Esophagus squamous epithelium (tissue), 5 donors: ENCODE data around the gene ZFP14. TPM values are rescaled to one million over a fixed set of nuclear protein-coding genes. Genes with fewer than 3 reads are reported as not detected.

Source experiments
- DNase-seq: peaks from one replicate; lab custom pipeline; 2025; lab: John Stamatoyannopoulos, UW
- H3K27ac ChIP-seq, 4 donors: fragments of 200-600 bp; sonication (generic); one replicate each; pipeline ENCODE4 v1.5.1; 2016 to 2019; ENCODE audit warnings: mild to moderate bottlenecking in 1 of 4
- H3K27me3 ChIP-seq, 4 donors: fragments of 200-600 bp; sonication (generic); 1 replicate in 3 of 4; 2 replicates in 1 of 4; pipeline versions ENCODE4 v1.5.1 to v1.6.0; 2017 to 2021; ENCODE audit warnings: antibody characterized with exemption in 1 of 4
- H3K36me3 ChIP-seq, 3 donors: fragments of 200-600 bp; sonication (generic); one replicate each; pipeline ENCODE4 v1.5.1; 2016 to 2019
- H3K4me1 ChIP-seq, 3 donors: fragments of 200-600 bp; sonication (generic); one replicate each; pipeline ENCODE4 v1.5.1; 2017 to 2019
- H3K4me3 ChIP-seq, 4 donors: fragments of 200-600 bp; sonication (generic); 1 replicate in 3 of 4; 2 replicates in 1 of 4; pipeline ENCODE4 v1.5.1; 2016 to 2019; ENCODE audit warnings: mild to moderate bottlenecking in 2 of 4, moderate library complexity in 1 of 4
- H3K9me3 ChIP-seq, 3 donors: fragments of 200-600 bp; sonication (generic); one replicate each; pipeline ENCODE4 v1.5.1; 2016 to 2019
- POLR2A ChIP-seq, 4 donors: fragments of 450-650 bp; IDR thresholded peaks; one replicate each; pipeline ENCODE4 v1.6.1; 2017; ENCODE audit warnings: antibody characterized with exemption in 4 of 4, mild to moderate bottlenecking in 4 of 4, moderate library complexity in 3 of 4
- WGBS, 2 donors: methylation state at CpG; one replicate each; pipeline ENCODE4 v1.1.5; 2018; 5-methylcytosine and 5-hydroxymethylcytosine counted together
- intact Hi-C: fragments of 100-400 bp; cut with DNase I; formaldehyde crosslinking; loops from one replicate; pipeline ENCODE4 v1.15.0; 2022
- total RNA-seq, 4 donors: library from RNA; depleted of rRNA; stranded (reverse); fragments of >200 nt; gene quantifications; one replicate each; pipeline ENCODE4 v1.1.0, GENCODE V29; 2016
- TF ChIP-seq, protein P1 (sequence below), 6 experiments: fragments of 450-650 bp in 4 of 6; fragments of 200-600 bp in 2 of 6; sonication (generic) in 2 of 6; IDR thresholded peaks; one replicate each; pipeline ENCODE4 v1.5.1; 2016 to 2019; ENCODE audit warnings: antibody characterized with exemption in 6 of 6, mild to moderate bottlenecking in 4 of 6, moderate library complexity in 4 of 6
- donor health status: DM: yes; HTN: yes; CAD: no.

ZFP14 gene
- total RNA-seq, 4 donors from 2014 or later: 0.88 to 4.0 (median 2.0) TPM

DNA sequence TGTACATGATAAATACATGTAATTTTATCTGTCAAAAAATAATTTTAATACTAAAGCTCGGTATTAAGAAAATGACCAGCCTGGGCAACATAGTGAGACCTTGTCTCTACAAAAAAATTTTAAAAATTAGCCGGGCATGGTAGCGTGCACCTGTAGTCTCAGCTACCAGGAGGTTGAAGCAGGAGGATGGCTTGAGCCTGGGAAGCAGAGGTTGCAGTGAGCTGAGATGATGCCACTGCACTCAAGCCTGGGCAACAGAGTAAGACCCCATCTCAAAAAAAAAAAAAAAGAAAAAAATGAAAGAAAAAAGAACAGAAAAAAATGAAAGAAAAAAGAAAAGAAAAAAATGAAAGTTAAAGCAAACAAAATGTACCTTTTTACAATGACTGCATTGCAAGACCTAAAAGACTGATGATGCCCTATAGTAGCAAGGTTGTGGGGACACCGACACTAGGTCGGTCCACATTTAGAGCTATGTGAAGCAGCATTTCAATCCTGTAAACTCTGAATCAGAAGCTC lies 5.3 kb downstream of the ZFP14 start:
- TF ChIP-seq, protein P1, sequence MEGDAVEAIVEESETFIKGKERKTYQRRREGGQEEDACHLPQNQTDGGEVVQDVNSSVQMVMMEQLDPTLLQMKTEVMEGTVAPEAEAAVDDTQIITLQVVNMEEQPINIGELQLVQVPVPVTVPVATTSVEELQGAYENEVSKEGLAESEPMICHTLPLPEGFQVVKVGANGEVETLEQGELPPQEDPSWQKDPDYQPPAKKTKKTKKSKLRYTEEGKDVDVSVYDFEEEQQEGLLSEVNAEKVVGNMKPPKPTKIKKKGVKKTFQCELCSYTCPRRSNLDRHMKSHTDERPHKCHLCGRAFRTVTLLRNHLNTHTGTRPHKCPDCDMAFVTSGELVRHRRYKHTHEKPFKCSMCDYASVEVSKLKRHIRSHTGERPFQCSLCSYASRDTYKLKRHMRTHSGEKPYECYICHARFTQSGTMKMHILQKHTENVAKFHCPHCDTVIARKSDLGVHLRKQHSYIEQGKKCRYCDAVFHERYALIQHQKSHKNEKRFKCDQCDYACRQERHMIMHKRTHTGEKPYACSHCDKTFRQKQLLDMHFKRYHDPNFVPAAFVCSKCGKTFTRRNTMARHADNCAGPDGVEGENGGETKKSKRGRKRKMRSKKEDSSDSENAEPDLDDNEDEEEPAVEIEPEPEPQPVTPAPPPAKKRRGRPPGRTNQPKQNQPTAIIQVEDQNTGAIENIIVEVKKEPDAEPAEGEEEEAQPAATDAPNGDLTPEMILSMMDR (IDR thresholded peaks at IDR 0.05): no peak
- TF ChIP-seq POLR2A (IDR thresholded peaks at IDR 0.05): no peak
- Histone ChIP-seq H3K9me3 (peaks cover 0 to 48% (median 0%) of the 10 kb centered on the region in 3 donors), H3K27ac (no peak overlapping the region), H3K36me3 (peaks cover 0 to 22% (median 0%) of the 10 kb centered on the region in 3 donors), H3K27me3 (no peaks in the 10 kb centered on the region), H3K4me1 (peaks cover 0 to 14% (median 9%) of the 10 kb centered on the region in 3 donors), H3K4me3 (no peak overlapping the region)
- WGBS, 2 donors: 94 to 97% methylated on average over 5 of the region's 5 CpGs
- no peak for DNase-seq
- intact Hi-C loops: no loop called here

DNA sequence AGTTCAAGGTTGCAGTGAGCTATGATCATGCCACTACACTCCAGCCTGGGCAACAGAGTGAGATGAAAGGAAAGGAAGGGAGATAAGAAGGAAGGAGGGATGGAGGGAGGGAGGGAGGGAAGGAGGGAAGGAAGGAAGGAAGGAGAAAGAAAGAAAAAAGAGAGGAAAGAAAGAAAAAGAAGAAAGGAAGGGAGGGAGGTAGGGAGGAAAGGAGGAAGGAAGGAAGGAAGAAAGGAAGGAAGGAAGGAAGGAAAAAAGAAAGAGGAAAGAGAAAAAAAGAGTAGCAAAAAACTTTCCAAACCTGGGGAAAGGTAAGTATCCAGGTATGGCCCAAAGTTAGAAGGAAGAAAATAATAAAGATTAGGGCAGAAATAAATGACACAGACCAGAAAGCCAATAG lies 7.1 kb downstream of the ZFP14 start:
- intact Hi-C loops: no loop called here
- Histone ChIP-seq H3K27ac (no peak overlapping the region), H3K4me1 (no peaks in the 10 kb centered on the region), H3K9me3 (peaks cover 0 to 61% (median 0%) of the 10 kb centered on the region in 3 donors), H3K27me3 (no peaks in the 10 kb centered on the region), H3K4me3 (no peak overlapping the region), H3K36me3 (peaks cover 0 to 39% (median 0%) of the 10 kb centered on the region in 3 donors)
- DNase-seq: no peak
- TF ChIP-seq, protein P1 (IDR thresholded peaks at IDR 0.05): no peak
- TF ChIP-seq POLR2A (IDR thresholded peaks at IDR 0.05): no peak

DNA sequence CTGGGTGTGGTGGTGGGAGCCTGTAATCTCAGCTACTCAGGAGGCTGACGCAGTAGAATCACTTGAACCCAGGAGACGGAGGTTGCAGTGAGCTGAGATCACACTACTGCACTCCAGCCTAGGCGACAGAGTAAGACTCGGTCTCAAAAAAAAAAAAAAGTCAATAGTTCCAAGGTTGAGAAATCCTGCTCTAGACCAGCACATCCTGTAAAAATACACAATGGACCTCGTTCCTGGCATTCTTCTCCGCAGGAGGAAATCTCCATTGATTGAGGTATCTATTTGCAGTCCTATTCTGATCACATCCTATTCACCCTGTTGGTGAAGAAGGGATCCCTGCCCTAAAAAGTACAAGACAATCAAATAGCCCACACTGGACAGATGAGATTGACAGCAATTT lies 15.2 kb downstream of the ZFP14 start:
- no peaks in the 10 kb centered on the region for H3K27me3 ChIP-seq
- H3K9me3 ChIP-seq: peaks cover 0 to 51% (median 0%) of the 10 kb centered on the region in 3 donors

DNA sequence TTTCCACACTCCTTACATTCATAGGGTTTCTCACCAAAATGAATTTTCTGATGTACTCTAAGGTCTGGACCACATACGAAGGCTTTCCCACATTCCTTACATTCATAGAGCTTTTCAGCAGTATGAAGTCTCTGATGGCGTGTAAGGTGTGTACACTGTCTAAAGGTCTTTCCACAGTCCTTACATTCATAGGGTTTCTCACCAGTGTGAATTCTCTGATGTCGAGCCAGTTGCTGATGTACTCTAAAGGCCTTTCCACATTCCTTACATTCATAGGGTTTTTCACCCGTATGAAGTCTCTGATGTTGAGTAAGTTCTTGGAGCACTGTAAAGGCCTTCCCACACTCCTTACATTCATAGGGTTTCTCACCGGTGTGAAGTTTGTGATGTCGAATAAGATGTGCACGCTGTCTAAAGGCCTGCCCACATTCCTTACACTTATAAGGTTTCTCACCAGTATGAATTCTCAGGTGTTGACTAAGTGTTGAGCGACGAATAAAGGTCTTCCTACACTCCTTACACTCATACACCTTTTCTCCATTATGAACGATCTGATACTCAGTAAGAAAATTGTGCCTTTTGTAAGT lies 38.1 kb downstream of the ZFP14 start:
- no peaks in the 10 kb centered on the region for H3K4me1 ChIP-seq
- TF ChIP-seq, protein P1 (IDR thresholded peaks at IDR 0.05): no peak
- no peak for TF ChIP-seq POLR2A (IDR thresholded peaks at IDR 0.05)
- intact Hi-C loops: no loop called here
- no peaks in the 10 kb centered on the region for H3K27me3 ChIP-seq
- H3K27ac ChIP-seq: no peak overlapping the region
- no peak for DNase-seq
- H3K36me3 ChIP-seq: peaks cover 0 to 90% (median 0%) of the 10 kb centered on the region in 3 donors
- peaks cover 0 to 97% (median 68%) of the 10 kb centered on the region in 3 donors for H3K9me3 ChIP-seq
- no peak overlapping the region for H3K4me3 ChIP-seq
- WGBS, 2 donors: 93 to 94% methylated on average over 10 of the region's 10 CpGs

More for the DNA sequence above, 15.2 kb downstream of the ZFP14 start:
- peaks cover 0 to 93% (median 0%) of the 10 kb centered on the region in 3 donors for H3K36me3 ChIP-seq
- 78 to 89% methylated on average over 6 of the region's 6 CpGs for WGBS, 2 donors
- intact Hi-C loops: no loop called here
- H3K4me1 ChIP-seq: no peaks in the 10 kb centered on the region
- no peak for DNase-seq
- H3K4me3 ChIP-seq: no peak overlapping the region
- TF ChIP-seq, protein P1 (IDR thresholded peaks at IDR 0.05): no peak
- TF ChIP-seq POLR2A (IDR thresholded peaks at IDR 0.05): no peak
- no peak overlapping the region for H3K27ac ChIP-seq
